HG02678 (cell line): Measurements from ENCODE around the gene DCP2.

ENCODE experiments used
- ATAC-seq: cut with Tn5 transposase; IDR thresholded peaks from one replicate; pipeline ENCODE4 v1.9.1; 2021; ENCODE audit warnings: mild to moderate bottlenecking, moderate library complexity; ENCODE audit not compliant: unreplicated experiment

The DCP2 gene

DNA sequence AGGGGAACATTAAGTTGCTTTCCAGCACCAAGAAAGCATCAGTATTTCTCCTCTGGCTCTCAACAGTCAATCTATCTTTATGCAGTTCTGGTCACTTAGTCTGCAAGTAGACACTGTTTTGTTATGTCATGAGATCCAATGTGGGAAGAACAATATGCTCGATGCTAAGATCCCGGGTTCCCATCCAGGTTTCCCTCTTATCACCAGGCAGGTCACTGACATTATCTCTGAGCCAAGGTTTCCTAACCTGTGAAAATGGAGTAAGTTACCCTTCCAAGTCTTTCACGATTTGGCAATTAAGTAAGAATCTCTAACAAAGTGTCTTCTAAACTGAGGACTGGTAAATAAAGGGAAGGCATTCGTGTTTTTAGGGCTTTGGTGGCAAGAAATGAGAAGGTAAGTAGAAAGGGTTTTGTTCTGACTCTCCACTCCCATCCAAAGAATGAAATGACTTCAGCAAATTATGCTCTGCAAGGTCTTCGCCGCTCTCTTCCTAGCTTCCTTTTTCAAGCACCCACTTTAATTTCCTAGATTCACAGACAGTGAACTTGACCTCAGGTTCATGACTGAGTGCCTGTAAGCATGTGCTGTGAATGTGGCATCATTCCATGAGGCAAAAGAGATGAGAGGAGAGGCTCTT is 86.4 kb downstream of the DCP2 start:
- ATAC-seq, result no peak

DNA sequence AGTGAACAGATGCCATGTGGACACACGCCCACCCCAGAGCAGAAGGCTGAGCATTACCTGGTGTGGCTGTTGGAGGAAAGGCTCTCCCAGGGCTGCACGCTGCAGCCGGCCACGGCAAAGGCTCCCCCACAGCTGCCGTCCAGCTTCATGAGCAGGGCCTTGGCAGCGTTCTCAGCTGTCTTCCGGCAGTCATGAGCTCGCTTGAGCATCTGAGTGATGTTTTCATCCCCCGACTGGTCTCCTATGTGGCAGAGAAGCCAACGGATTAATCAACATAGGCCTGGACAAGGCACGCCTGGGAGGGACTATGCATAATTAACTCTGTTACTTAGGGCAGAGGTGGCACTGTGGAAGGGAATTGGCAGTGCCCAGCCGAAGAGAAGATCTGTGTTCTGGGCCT is 87.3 kb downstream of the DCP2 start:
- ATAC-seq, result no peak

DNA sequence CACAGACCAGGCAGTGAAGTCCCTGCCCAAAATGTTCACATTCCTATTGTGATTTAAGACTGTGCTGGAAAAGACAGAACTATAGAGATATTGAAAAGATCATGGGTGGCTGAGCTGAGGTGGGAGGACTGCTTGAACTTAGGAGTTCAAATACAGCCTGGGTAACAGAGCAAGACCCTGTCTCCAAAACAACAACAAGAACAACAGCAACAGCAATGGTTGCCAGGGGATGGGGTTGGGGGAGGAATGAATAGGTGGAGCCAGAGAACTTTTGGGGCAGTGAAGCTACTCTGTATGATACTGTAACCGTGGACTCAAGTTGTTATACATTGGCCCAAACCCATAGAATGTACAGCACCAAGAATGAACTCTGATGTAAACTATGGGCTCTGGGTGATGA is 88.2 kb downstream of the DCP2 start:
- ATAC-seq, result no peak

DNA sequence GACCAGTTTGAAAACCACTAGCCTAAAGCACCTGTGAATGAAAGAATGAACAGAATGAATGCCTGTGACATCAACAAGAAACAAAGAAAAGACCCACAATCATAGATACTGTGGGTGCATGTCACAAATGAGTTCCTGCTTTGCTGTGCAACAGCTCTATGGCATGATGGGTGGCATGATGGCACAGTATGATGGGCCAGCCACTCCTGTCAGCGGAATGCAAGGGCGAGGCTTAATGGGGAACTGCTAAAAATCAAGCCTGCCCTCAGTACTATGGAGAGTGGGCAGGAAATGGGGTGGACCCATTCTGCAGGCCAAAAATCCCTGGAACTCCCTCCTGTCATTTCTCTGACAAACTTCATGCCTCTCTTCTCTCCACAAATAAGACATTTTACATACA is 89.0 kb downstream of the DCP2 start:
- no peak for ATAC-seq

DNA sequence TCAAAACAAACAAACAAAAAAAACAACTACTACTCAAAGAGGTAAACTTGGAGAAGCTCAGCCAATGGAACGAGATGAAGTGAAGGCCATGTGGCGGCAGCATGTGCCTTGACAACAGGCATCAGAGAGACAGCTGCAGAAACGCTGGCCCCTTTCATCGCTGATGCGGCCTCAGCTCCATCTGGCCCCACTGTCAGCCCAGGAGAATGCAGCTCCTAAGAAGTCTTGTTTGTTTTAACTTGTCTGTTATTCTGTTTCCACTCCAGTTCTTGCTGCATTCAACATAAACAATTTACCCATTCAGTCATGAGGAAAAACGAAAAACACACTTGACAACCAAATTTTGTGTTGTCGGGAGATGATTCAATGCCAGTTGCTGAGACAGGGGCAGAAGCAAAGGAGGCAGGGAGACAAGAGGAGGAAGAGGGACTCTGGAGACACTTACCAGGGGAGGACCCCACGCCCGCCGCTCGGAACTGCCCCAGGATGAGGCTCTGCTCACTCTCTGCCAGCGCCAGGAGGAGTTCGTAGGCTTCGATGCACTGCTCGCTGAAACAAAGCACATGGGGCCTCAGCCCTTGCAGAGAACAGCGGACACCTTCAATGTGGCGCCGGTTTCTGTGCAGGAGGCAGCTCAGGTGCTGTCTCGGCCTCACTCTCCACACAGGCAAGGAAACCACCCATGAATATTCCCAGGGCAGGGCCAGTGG is 91.2 kb downstream of the DCP2 start:
- no peak for ATAC-seq

DNA sequence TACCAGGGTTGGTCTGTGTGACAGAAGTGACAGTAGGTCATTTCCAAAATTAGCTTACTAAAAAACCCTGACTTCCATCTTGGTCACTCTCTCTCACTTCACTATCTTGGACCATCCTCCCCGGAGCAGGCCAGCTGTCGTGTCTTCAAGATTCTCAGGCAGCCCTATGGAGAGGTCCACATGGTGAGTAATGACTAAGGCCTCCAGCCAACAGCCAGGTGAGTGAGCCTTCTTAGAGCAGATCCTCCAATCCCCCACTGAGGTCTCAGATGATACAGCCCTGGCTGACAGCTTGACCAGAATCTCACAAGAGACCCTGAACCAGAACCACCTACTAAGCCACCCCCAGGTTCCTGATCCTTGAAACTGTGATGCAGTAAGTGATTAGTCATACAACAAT is 92.0 kb downstream of the DCP2 start:
- ATAC-seq, result no peak
